T-helper 17 cell (primary cell): ENCODE results near the gene LHFPL3. TPM values are rescaled to one million over a fixed set of nuclear protein-coding genes. Genes with fewer than 3 reads are reported as not detected.

Experiments used
- ATAC-seq: fragments of 150-1000 bp; cut with Tn5 transposase; 2 replicates; pipeline ENCODE4 v1.10.0; 2021; ENCODE audit warnings: mild to moderate bottlenecking, moderate library complexity
- DNase-seq, 3 donors: peaks; one replicate each; pipeline versions ENCODE4 v3.0.0 to v3.0.0-alpha.2; 2020 to 2021
- H3K9me3 ChIP-seq: one replicate; pipeline ENCODE4 v1.7.0; 2013; ENCODE audit warnings: low read length, mild to moderate bottlenecking; ENCODE audit not compliant: control insufficient read depth, poor library complexity, severe bottlenecking
- H3K27ac Mint-ChIP-seq: one replicate; pipeline ENCODE4 v1.8.0; 2022; ENCODE audit warnings: mild to moderate bottlenecking, moderate library complexity, mixed read lengths
- H3K27me3 Mint-ChIP-seq: one replicate; pipeline ENCODE4 v1.8.0; 2022; ENCODE audit warnings: mixed read lengths
- H3K36me3 Mint-ChIP-seq: one replicate; pipeline ENCODE4 v1.8.0; 2022; ENCODE audit warnings: low read depth, mixed read lengths
- H3K4me1 Mint-ChIP-seq: one replicate; pipeline ENCODE4 v1.8.0; 2022; ENCODE audit warnings: mild to moderate bottlenecking, mixed read lengths
- H3K4me3 Mint-ChIP-seq: one replicate; pipeline ENCODE4 v1.8.0; 2022; ENCODE audit warnings: mild to moderate bottlenecking, moderate library complexity, mixed read lengths
- total RNA-seq, 4 donors: library from RNA in 2 of 4; stranded (reverse) in 2 of 4; gene quantifications; one replicate each; pipeline ENCODE4 v1.2.3 and lab custom pipeline; 2022 to 2026

LHFPL3 gene
- total RNA-seq, 2 donors from 2014 or later: not detected

DNA sequence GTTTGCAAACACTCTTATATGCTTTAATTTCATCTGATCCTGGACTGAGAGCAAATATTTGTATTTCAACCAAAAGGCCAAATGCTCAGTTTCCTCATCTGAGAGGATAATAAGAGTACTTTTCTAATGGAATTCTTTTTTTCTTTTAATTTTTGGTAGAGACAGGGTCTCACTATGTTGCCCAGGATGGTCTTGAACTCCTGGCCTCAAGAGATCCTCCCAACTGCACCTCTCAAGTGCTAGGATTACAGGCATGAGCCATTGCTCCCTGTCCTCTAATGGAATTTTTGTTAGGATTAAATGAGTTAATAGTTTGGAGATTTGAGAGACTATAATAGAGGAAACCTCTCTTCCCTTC lies 617.2 kb downstream of the LHFPL3 start:
- no peak for ATAC-seq

GRCh38 chr7:104946338-104946737 lies 617.9 kb downstream of the LHFPL3 start:
- ATAC-seq: no peak
- H3K27ac Mint-ChIP-seq: peak overlapping the region; percentile 100
- DNase-seq: no peak
- H3K4me3 Mint-ChIP-seq: no peak overlapping the region
- no peaks in the 10 kb centered on the region for H3K9me3 ChIP-seq
- H3K36me3 Mint-ChIP-seq: no peaks in the 10 kb centered on the region
- no peaks in the 10 kb centered on the region for H3K27me3 Mint-ChIP-seq
- peaks cover 29% of the 10 kb centered on the region for H3K4me1 Mint-ChIP-seq

More for the DNA sequence above, 617.2 kb downstream of the LHFPL3 start:
- Mint-ChIP-seq H3K27ac (peak overlapping the region; percentile 100), H3K27me3 (no peaks in the 10 kb centered on the region), H3K36me3 (no peaks in the 10 kb centered on the region), H3K4me3 (peak overlapping the region; percentile 91), H3K4me1 (peaks cover 34% of the 10 kb centered on the region)
- H3K9me3 ChIP-seq: no peaks in the 10 kb centered on the region
- no peak for DNase-seq

- peaks cover 12% of the 10 kb centered on the region for H3K4me1 Mint-ChIP-seq
- no peak for ATAC-seq
- H3K4me3 Mint-ChIP-seq: no peak overlapping the region
- no peak for DNase-seq
- H3K27ac Mint-ChIP-seq: no peak overlapping the region
- H3K9me3 ChIP-seq: no peaks in the 10 kb centered on the region
- H3K27me3 Mint-ChIP-seq: no peaks in the 10 kb centered on the region
- no peaks in the 10 kb centered on the region for H3K36me3 Mint-ChIP-seq
Measured at GRCh38 chr7:104950006-104950405, 621.6 kb downstream of the LHFPL3 start.

GRCh38 chr7:104950754-104951153 lies 622.4 kb downstream of the LHFPL3 start:
- Mint-ChIP-seq H3K36me3 (no peaks in the 10 kb centered on the region), H3K4me3 (no peak overlapping the region), H3K4me1 (peaks cover 10% of the 10 kb centered on the region), H3K27ac (no peak overlapping the region), H3K27me3 (no peaks in the 10 kb centered on the region)
- ATAC-seq: no peak
- no peaks in the 10 kb centered on the region for H3K9me3 ChIP-seq
- DNase-seq: no peak

DNA sequence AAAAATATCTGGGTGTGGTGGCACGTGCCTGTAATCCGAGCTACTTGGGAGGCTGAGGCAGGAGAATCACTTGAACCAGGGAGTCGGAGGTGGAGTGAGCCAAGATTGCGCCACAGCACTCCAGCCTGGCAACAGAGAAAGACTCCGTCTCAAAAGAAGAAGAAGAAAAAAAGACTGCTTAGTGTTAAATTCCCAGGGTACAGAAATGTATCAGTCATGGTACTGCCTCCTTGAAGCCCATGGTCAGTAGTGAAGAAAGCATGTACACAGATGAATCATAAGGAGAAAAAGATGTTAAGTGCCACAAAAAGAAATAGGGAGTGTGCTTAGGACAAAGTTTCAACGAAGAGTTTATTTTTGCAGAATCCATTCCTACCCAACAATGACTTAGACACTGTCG lies 623.1 kb downstream of the LHFPL3 start:
- DNase-seq (no peak), ATAC-seq (no peak)
- Mint-ChIP-seq H3K27ac (no peak overlapping the region), H3K27me3 (no peaks in the 10 kb centered on the region), H3K36me3 (no peaks in the 10 kb centered on the region), H3K4me1 (peaks cover 8% of the 10 kb centered on the region), H3K4me3 (no peak overlapping the region)
- H3K9me3 ChIP-seq: no peaks in the 10 kb centered on the region

DNA sequence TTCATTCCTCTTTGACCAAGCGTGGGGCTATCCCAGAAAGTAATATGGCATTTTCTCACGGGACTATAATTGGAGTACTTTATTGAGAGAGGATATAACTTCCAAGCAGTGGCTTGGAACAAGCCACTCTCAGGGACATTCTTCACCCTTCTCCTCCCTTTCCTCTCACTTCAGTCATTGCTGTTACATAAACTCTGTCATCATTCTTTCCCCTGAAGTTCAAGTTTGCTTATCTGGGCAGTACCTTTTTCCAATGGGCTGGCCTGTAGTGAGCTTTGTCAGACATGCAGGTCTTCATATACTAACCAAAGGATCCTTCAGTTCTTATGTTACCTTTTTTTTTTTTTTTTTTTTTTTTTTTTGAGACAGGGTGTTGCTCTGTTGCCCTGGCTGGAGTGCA lies 626.9 kb downstream of the LHFPL3 start:
- no peaks in the 10 kb centered on the region for H3K9me3 ChIP-seq
- Mint-ChIP-seq H3K27ac (no peak overlapping the region), H3K4me1 (peaks cover 17% of the 10 kb centered on the region), H3K36me3 (no peaks in the 10 kb centered on the region), H3K27me3 (no peaks in the 10 kb centered on the region), H3K4me3 (no peak overlapping the region)
- DNase-seq: no peak
- ATAC-seq: no peak

Other genes starting within 250 kb of the LHFPL3 start
- 10 to 100 TPM; 13.2 to 15.6 TPM for gene ORC5, start 120.6 kb upstream of the LHFPL3 start, total RNA-seq